K562 (cell line): ENCODE measurements around the gene APOC1. TPM values are rescaled to one million over a fixed set of nuclear protein-coding genes. Genes with fewer than 3 reads are reported as not detected.

ENCODE experiments used
- ATF7 ChIP-seq: fragments of 450-650 bp; IDR thresholded peaks from 2 replicates; pipeline ENCODE4 v1.7.1; 2014; ENCODE audit warnings: mild to moderate bottlenecking, moderate library complexity
- BRD9 ChIP-seq: fragments of 450-650 bp; IDR thresholded peaks from 2 replicates; pipeline ENCODE4 v1.6.1; 2018; ENCODE audit warnings: low read depth; ENCODE audit not compliant: partially characterized antibody
- DLX4 ChIP-seq: fragments of 250-450 bp; sonication (Bioruptor Pico); IDR thresholded peaks from 2 replicates; pipeline ENCODE4 v1.6.1; 2021; ENCODE audit warnings: mild to moderate bottlenecking
- DPF2 ChIP-seq: fragments of 450-650 bp; IDR thresholded peaks from 2 replicates; pipeline ENCODE4 v1.6.1; 2016
- EP300 ChIP-seq: IDR thresholded peaks from 2 replicates; pipeline ENCODE4 v1.6.1; 2012; ENCODE audit warnings: low read length, improper control_type of control experiment
- EZH2 ChIP-seq: IDR thresholded peaks from 2 replicates; pipeline ENCODE4 v1.6.1; 2012; ENCODE audit warnings: low read depth, mild to moderate bottlenecking, inconsistent platforms, low read length, borderline replicate concordance
- MAZ ChIP-seq, 2 experiments: fragments of 450-650 bp in 1 of 2; sonication (generic) in 1 of 2; formaldehyde crosslinking; IDR thresholded peaks in 1 of 2; conservative IDR thresholded peaks in 1 of 2; 2 replicates each; pipeline versions ENCODE4 v1.4.0 to v1.5.0; 2020; ENCODE audit warnings: mild to moderate bottlenecking in 1 of 2, missing genetic modification reagents in 1 of 2
- NCOA4 ChIP-seq: fragments of 450-650 bp; IDR thresholded peaks from 2 replicates; pipeline ENCODE4 v1.6.1; 2018; ENCODE audit warnings: mild to moderate bottlenecking; ENCODE audit not compliant: partially characterized antibody
- NCOR1 ChIP-seq: fragments of 450-650 bp; IDR thresholded peaks from 2 replicates; pipeline ENCODE4 v1.6.1; 2016; ENCODE audit warnings: mild to moderate bottlenecking, moderate library complexity
- NONO ChIP-seq, 2 experiments: fragments of 200-400 bp in 1 of 2; fragments of 450-650 bp in 1 of 2; formaldehyde crosslinking in 1 of 2; IDR thresholded peaks; 2 replicates each; pipeline ENCODE4 v1.6.1; 2017; ENCODE audit warnings: low read depth in 2 of 2, mild to moderate bottlenecking in 2 of 2, moderate library complexity in 2 of 2, low read length in 1 of 2
- PRPF4 ChIP-seq: fragments of 200-400 bp; formaldehyde crosslinking; IDR thresholded peaks from one replicate; pipeline ENCODE4 v1.6.1; 2017; ENCODE audit warnings: low read length, low read depth, mild to moderate bottlenecking; ENCODE audit not compliant: insufficient read depth, poor library complexity, severe bottlenecking
- PYGO2 ChIP-seq: fragments of 450-650 bp; IDR thresholded peaks from 2 replicates; pipeline ENCODE4 v1.6.1; 2016; ENCODE audit warnings: mild to moderate bottlenecking, missing genetic modification characterization, moderate library complexity, missing compliant biosample characterization
- RBM22 ChIP-seq: fragments of 200-400 bp; formaldehyde crosslinking; IDR thresholded peaks from 2 replicates; pipeline ENCODE4 v1.6.1; 2018; ENCODE audit warnings: low read length, low read depth; ENCODE audit not compliant: poor library complexity, severe bottlenecking
- SRSF7 ChIP-seq: fragments of 200-400 bp; formaldehyde crosslinking; optimal IDR thresholded peaks from 2 replicates; pipeline ENCODE3; 2017; ENCODE audit warnings: mild to moderate bottlenecking, low read depth, low read length
- TAL1 ChIP-seq: fragments of 450-650 bp; IDR thresholded peaks from 2 replicates; pipeline ENCODE4 v1.6.1; 2016; ENCODE audit warnings: mild to moderate bottlenecking
- TARDBP ChIP-seq: fragments of 450-650 bp; IDR thresholded peaks from 2 replicates; pipeline ENCODE4 v1.6.1; 2016
- TCF7L2 ChIP-seq: fragments of 150-350 bp; IDR thresholded peaks from 2 replicates; pipeline ENCODE4 v1.6.1; 2016; ENCODE audit warnings: low read depth, mild to moderate bottlenecking, low read length, moderate library complexity
- TEAD4 ChIP-seq, 2 experiments: sonication (generic) in 1 of 2; formaldehyde crosslinking in 1 of 2; IDR thresholded peaks; 2 replicates each; pipeline versions ENCODE4 v1.6.1 to v1.8.0; 2012 to 2022; ENCODE audit warnings: borderline replicate concordance in 1 of 2, inconsistent platforms in 1 of 2, low read length in 1 of 2, mild to moderate bottlenecking in 1 of 2, missing genetic modification reagents in 1 of 2
- ZBTB33 ChIP-seq: sonication (generic); formaldehyde crosslinking; IDR thresholded peaks from 2 replicates; pipeline ENCODE4 v1.8.1; 2023; ENCODE audit warnings: mild to moderate bottlenecking, missing genetic modification reagents
- ZNF124 ChIP-seq: sonication (generic); formaldehyde crosslinking; IDR thresholded peaks from 2 replicates; pipeline ENCODE4 v1.8.1; 2022; ENCODE audit warnings: missing genetic modification reagents
- ZNF316 ChIP-seq: fragments of 450-650 bp; IDR thresholded peaks from 2 replicates; pipeline ENCODE4 v1.6.1; 2016
- ZNF444 ChIP-seq: fragments of 250-450 bp; sonication (Bioruptor Pico); IDR thresholded peaks from 2 replicates; pipeline ENCODE4 v1.4.0; 2020; ENCODE audit warnings: mild to moderate bottlenecking, moderate library complexity
- polyA plus RNA-seq, 8 experiments: library from polyadenylated mRNA; depleted of rRNA in 4 of 8; stranded (reverse) in 5 of 8; unstranded in 3 of 8; fragments of >200 nt; fragmentation: Nextera tagmentation in 2 of 8; fragmentation: Illumina TruSeq in 1 of 8; extraction: Ambion mirVana in 2 of 8; extraction: Trizol in 1 of 8; gene quantifications; 2 replicates each; pipeline versions ENCODE4 v1.2.1 to v1.2.3, GENCODE V29; 2011 to 2014; ENCODE audit warnings: inconsistent platforms in 1 of 8, missing spikeins in 1 of 8
- total RNA-seq, 7 experiments: library from RNA; depleted of rRNA in 6 of 7; stranded (reverse); fragments of >200 nt in 6 of 7; fragmentation: Illumina TruSeq in 2 of 7; extraction: Trizol in 2 of 7; gene quantifications; 2 replicates each; pipeline versions ENCODE4 v1.2.1 to v1.2.3, GENCODE V29; 2011 to 2021; ENCODE audit warnings: low replicate concordance in 1 of 7
- TF ChIP-seq, protein P1 (sequence below), 2 experiments: fragments of 200-800 bp in 1 of 2; sonication (Bioruptor generic) in 1 of 2; sonication (generic) in 1 of 2; formaldehyde crosslinking in 1 of 2; IDR thresholded peaks in 1 of 2; conservative IDR thresholded peaks in 1 of 2; 2 replicates each; pipeline versions ENCODE4 v1.5.0 to v1.6.1; 2016 to 2020; ENCODE audit warnings: missing compliant biosample characterization in 1 of 2, missing genetic modification characterization in 1 of 2, missing genetic modification reagents in 1 of 2
- TF ChIP-seq, protein P2 (sequence below): fragments of 450-650 bp; IDR thresholded peaks from 2 replicates; pipeline ENCODE4 v1.6.1; 2016; ENCODE audit warnings: low read depth, mild to moderate bottlenecking, moderate library complexity

The APOC1 gene
- total and polyA plus RNA-seq, 9 of the 15 experiments (the other 6 are each of a cell fraction or from before 2014, with no cell fraction given), result 115 to 408 (median 220) TPM

DNA sequence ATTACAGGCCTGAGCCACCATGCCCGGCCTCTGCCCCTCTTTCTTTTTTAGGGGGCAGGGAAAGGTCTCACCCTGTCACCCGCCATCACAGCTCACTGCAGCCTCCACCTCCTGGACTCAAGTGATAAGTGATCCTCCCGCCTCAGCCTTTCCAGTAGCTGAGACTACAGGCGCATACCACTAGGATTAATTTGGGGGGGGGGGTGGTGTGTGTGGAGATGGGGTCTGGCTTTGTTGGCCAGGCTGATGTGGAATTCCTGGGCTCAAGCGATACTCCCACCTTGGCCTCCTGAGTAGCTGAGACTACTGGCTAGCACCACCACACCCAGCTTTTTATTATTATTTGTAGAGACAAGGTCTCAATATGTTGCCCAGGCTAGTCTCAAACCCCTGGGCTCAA, 4.6 kb upstream of the APOC1 start (continued):
- TF ChIP-seq PRPF4, result no peak
- no peak for TF ChIP-seq SRSF7
- no peak for TF ChIP-seq TARDBP
- no peak for TF ChIP-seq DPF2
- TF ChIP-seq TCF7L2, result peak; percentile 56; the same call in 1 of the 2 replicates
- no peak for TF ChIP-seq EZH2
- no peak for TF ChIP-seq RBM22
- TF ChIP-seq BRD9, result no peak
- peak; percentile 94 for TF ChIP-seq ATF7
- no peak for TF ChIP-seq DLX4 (CRISPR knock-in tag)
- no peak for TF ChIP-seq NCOA4
- TF ChIP-seq ZNF444, result no peak
- peak; percentile 26; the same call in 1 of the 2 replicates for TF ChIP-seq TAL1
- TF ChIP-seq, protein P1, sequence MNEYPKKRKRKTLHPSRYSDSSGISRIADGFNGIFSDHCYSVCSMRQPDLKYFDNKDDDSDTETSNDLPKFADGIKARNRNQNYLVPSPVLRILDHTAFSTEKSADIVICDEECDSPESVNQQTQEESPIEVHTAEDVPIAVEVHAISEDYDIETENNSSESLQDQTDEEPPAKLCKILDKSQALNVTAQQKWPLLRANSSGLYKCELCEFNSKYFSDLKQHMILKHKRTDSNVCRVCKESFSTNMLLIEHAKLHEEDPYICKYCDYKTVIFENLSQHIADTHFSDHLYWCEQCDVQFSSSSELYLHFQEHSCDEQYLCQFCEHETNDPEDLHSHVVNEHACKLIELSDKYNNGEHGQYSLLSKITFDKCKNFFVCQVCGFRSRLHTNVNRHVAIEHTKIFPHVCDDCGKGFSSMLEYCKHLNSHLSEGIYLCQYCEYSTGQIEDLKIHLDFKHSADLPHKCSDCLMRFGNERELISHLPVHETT (CRISPR knock-in tag; conservative IDR thresholded peaks at IDR 0.05 in 1 of 2, IDR thresholded peaks at IDR 0.05 in 1 of 2), result 0 out of 4 replicates have a peak, but pooled peaks of 1 of the 2 experiments have one; percentile 33
- no peak for TF ChIP-seq MAZ (CRISPR knock-in tag; conservative IDR thresholded peaks at IDR 0.05 in 1 of 2, IDR thresholded peaks at IDR 0.05 in 1 of 2)
- TF ChIP-seq NONO (IDR thresholded peaks at IDR 0.05; ENCODE audit: low read depth in 2 of 2, low read length in 1 of 2), result peak in 1 of 2 experiments; percentile 64; a peak in 1 of 4 replicates
- no peak; the same call in 1 of the 2 replicates for TF ChIP-seq TEAD4 (IDR thresholded peaks at IDR 0.05; ENCODE audit: low read length)
- no peak for TF ChIP-seq TEAD4 (CRISPR knock-in tag; IDR thresholded peaks at IDR 0.05; ENCODE audit: borderline replicate concordance)
- TF ChIP-seq, protein P2, sequence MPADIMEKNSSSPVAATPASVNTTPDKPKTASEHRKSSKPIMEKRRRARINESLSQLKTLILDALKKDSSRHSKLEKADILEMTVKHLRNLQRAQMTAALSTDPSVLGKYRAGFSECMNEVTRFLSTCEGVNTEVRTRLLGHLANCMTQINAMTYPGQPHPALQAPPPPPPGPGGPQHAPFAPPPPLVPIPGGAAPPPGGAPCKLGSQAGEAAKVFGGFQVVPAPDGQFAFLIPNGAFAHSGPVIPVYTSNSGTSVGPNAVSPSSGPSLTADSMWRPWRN, result no peak
- TF ChIP-seq EP300, result peak; percentile 15; the same call in 1 of the 2 replicates
- 0 out of 2 replicates have a peak, but pooled peaks have one; percentile 36 for TF ChIP-seq ZBTB33
- TF ChIP-seq PYGO2 (tag), result no peak
- no peak for TF ChIP-seq ZNF316
- TF ChIP-seq NCOR1, result 0 out of 2 replicates have a peak, but pooled peaks have one; percentile 15
- no peak for TF ChIP-seq ZNF124
